HG03196 (cell line): ENCODE measurements around the gene AQP7.
"Not testable (repeated sequence)": the region's sequence is repeated elsewhere in the genome, so short reads cannot be mapped to it uniquely, and the experiment has no call there.

Experiments
- ATAC-seq: cut with Tn5 transposase; IDR thresholded peaks from one replicate; pipeline ENCODE4 v1.9.1; 2021; ENCODE audit not compliant: unreplicated experiment

The AQP7 gene

DNA sequence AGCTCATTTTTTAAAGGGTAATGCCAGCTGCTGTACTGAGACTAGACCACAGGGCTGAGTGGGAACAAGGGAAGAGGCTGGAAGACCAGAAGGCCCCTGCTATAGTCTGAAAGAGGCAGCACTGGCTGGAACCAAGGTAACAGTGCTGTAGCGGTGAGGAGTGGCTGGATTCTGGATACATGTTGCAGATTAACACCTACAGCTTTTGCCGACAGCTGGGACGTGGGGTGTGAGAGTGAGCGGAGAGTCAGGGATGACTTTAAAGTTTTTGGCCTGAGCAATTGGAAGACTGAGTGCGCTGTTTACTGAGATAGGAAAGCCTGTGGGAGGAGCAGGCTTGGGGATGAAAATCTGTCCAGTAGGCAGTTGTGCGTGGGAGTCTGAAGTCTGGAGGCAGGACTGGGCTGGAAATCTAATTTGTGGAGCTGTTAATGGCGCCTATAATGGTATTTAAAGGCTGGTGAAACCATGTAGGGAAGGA is 26.5 kb downstream of the AQP7 start:
- no peak for ATAC-seq

DNA sequence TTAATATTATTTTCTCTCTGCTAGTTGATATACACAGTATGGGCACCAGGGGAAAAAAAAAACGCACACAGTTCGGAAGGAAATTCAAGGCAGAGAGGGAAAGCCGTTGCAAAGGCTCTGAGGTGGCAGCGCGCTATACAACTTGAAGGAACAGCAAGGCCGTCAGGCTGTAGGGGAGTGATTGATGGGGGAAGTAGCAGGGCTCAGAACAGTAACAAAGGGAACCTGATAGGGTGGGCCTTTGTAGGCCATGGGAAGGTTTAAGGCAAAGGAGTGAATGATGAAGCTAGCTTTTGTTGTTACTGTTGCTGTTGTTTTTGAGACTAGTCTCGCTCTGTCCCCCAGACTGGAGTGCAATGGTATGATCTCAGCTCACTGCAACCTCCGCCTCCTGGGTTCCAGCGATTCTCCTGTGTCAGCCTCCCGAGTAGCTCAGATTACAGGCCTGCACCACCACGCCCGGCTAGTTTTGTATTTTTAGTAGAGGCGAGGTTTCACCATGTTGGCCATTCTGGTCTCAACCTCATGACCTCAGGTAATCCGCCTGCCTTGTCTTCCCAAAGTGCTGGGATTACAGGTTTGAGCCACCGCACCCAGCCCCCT is 27.0 kb downstream of the AQP7 start:
- ATAC-seq, result no peak

DNA sequence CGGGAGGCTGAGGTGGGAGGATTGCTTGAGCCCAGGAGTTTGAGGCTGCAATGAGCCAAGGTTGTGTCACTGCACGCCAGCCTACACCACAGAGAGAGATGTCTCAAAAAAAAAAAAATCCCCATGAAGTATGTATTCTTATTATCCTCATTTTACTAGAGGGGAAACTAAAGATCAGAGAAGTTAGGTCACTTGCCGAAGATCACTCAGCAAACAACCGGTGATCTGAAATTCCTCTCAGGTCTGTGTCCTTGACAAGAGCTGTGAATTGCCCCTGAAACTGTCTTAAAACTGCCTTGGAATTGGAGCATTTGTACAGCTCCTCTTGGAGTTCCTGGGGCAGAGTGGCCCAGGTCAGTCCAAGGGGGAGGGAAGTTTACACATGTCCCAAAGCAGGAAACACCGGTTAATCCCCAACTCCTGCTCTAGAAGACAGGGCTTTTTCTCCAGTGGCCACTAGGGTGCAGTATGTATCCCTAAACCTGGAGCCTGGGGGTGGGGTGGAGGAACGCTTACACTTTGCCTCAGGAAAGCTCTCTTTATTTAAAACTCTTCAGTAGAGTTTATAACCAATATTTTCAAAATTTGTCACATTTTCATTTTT is 27.6 kb downstream of the AQP7 start:
- peak; percentile 50 for ATAC-seq

DNA sequence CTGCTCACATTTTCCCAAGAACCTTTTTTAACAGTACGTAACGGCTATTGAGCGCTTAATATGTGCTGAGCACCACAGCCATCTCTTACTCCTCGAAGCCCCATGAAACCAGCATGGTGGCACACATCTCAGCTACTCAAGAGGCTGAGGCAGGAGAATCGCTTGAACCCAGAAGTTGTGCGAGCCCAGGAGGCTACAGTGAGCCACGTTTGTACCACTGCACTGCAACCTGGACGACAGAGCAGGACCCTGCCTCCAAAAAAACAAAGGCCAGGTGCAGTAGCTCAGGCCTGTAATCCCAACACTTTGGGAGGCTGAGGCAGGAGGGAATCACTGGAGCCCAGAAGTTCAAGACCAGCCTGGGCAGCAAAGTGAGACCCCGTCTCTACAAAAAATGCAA is 28.2 kb downstream of the AQP7 start:
- ATAC-seq, result no peak

DNA sequence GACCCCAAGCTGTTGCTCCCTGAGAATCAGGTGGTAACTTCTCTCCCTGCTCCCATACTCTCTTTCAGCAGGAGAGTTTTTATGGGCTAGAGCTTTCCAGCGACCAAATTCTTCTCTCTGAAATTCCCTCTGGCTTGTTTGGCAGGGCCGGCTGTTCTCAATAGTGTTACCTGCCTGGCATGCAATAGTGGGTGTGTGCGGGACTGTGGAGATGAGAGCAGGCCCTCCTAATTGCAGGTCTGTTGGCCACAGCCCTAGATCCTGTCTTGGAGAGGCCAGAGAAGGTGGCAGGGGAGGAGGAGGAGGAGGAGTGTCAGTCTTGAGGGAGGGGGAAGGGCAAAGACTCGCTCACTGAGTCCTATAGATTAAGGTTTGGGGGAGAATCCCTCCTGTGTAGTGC is 29.5 kb downstream of the AQP7 start:
- no peak for ATAC-seq

DNA sequence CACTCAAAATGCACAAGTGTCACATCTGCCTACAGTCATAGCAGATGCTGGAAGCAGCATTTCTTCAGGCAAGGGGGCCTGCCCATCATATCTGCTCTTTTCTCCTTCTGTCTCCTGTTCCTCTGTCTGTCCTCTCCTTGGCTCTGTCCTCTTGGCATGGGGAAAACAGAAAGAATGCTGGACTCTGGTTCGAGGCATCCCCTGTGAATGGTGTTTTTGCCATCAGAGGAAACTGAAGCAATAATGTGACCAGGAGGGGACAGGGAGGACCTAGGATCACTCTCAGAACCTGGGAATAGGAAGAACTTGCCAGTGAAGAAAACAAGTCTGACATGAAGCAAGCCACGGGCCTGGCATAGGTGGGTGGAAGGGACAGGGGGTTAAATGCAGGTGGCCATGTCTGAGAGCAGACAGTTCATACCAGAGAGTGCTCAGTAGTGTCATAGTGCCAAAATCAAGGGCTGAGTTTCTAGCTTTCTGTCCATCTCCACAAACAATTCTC is 35.3 kb downstream of the AQP7 start:
- no peak for ATAC-seq

DNA sequence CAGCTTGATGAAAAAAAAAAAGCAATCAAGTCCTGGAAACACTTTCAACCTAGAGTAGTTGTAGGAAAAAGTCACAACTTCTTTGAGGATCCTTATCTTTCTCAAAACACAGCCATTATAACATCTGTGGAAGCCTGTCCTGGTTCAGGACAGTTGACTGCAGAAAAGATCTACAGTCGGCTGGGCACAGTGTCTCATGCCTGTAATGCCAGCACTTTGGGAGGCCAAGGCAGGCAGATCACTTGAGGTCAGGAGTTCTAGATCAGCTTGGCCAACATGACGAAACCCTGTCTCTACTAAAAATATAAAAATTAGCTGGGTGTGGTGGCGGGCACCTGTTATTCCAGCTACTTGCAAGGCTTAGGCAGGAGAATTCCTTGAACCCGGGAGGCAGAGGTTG is 37.6 kb downstream of the AQP7 start:
- not testable (repeated sequence) for ATAC-seq

DNA sequence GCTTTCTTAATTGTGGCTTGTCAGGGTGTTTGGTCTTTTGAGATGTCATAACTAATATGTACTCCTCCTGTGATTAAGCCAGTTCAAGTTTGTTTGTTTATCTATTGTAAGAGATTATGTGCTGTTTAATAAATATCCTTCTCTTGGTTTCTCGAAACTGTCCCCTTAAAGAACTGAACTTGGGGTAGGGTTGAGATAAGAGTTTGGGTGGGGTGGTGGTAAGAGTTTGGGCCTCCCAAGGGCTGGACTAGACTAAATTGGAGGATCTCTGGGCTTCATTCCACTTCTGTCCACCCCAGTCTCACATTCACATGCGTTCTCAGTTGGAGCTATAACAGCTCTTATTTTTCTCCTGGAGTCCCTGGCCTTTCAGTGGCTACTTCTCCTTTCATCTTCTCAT is 38.2 kb downstream of the AQP7 start:
- no peak for ATAC-seq

DNA sequence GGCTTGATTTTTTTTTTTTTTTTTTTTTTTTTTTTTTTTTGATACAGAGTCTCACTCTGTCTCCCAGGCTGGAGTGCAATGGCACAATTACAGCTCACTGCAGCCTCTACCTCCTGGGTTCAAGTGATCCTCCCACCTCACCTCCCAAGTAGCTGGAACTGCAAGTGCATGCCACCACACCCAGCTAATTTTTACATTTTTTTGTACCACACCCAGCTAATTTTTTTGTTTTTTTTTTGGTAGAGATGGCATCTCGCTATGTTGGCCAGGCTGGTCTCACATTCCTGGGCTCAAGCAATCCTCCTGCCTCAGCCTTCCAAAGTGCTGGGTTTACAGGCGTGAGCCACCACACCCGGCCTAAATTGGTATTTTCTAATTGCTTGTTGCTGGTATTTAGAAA is 43.7 kb downstream of the AQP7 start:
- ATAC-seq, result not testable (repeated sequence)

DNA sequence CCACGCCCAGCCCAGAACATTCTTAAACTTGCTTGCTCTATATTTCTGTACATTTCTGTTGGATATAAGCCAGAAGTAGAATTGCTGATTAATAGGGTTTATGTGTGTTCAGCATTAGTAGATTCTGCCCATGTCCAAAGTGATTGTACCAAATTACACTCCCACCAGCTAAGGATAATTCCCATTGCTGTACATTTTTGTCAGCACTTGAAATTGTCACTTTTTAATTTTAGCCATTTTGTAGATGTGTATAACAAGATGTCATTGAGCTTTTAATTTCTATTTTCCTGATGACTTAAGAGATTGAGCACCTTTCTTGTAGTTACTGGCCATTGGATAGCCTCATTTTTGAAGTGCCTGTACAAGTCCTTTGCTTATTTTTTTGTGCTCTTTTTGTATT is 46.4 kb downstream of the AQP7 start:
- no peak for ATAC-seq

DNA sequence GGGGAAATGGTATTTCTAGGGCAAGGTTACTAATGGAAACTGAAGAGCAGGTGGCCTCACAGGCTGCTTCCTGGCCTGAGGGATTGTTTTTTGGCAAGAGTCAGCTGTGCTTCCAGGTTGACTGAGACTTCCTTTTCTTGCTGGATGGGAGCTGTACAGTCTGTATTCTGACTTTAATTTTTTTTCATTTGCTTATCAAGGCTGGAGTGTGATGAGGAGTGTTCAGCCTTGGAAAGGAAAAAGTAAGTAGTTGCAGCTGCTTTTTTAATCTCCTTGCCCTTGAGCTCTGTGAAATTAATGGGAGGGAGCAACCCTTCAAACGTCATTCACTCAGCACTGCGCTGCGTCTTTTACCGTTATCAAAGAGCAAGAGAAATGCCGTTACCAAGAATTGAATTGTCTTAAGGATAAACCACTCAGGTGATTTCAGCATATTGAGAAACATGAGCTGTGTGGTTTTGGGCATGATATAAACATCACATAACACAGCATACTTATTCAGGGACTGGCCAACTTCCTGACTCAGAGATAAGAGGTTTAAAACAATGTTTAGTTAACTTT is 47.6 kb downstream of the AQP7 start:
- ATAC-seq, result no peak

DNA sequence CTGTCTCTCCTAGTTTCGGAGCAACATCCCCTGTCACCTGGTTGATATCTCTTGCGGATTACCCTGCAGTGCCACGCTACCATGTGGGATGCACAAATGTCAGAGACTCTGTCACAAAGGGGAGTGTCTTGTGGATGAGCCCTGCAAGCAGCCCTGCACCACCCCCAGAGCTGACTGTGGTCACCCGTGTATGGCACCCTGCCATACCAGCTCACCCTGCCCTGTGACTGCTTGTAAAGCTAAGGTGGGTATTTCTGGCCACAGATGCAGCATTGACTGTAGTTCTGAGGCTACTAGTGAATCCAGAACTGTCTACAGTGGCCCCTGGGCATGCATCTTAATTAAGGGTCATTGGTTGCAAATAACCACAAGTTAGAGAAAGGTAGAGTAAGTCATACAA is 50.8 kb downstream of the AQP7 start:
- ATAC-seq, result no peak

DNA sequence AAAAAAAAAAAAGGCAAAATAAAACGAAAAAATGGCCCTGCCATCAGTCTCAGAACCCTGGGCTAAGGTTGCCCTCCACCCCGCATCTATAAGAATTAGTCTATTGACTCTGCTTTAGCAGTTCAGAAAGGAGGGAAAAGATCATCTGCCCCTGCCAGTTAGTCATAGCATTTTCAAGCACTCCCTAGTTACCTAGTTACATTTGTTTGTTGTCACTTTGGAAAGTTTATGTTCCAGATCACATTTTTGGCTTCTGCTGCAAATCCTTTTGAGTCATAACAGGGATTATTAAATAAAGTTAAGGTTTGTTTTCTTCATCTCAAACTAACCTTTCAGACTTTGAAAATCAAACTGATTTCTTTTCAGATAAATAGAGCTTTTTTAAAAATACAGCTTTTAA is 52.1 kb downstream of the AQP7 start:
- ATAC-seq, result no peak

DNA sequence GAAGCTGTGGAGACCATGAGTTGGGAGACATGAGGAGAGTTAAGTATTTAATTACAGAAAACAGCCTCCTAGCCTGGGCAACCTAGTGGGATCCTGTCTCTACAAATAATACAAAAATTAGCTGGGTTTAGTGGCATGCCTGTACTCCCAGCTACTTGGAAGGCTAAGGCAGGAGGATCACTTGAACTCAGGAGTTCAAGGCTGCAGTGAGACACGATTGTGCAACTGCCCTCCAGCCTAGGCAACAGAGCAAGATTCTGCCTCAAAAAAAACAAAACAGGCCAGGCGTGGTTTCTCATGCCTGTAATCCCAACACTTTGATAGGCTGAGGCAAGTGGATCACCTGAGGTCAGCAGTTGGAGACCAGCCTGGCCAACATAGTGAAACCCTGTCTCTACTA is 52.6 kb downstream of the AQP7 start:
- ATAC-seq, result no peak

DNA sequence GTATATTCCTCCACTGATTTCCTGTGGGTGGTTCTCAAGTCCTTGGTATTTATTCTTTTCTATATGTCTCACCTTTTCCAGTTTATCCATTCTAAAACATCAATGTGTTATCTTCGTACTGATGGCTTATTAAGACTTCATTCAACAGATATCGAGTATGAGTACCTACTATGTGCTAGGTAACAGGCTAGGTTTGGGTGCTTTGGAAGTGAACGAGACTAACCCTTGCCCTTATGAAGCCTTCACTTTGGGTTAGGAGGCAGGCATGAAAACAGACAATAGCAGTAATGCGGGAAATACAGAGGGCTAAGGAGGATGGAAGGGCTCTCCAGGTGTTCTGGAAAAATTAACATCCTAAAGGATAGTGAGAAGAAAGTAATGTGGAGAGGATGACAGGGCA is 53.4 kb downstream of the AQP7 start:
- ATAC-seq, result no peak

DNA sequence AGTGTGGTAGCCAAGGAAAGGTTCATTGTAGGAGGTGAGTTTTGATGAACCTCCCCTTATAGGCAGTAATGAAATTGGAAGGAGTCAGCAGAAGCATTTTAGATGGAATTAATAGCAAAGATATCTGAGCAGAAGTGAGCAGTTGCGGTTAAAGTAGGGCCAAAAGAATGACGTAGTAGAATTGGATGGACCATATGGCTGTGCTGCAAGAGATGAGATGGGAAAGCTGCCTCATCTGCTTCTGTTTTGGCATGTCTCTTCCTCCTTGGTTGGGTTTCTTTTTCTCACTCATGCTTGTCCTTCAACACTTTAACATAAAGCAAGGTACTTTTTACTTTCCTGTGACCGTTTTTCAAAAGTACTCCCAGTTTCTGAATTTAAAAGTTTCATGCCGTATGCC is 55.8 kb downstream of the AQP7 start:
- ATAC-seq, result no peak

DNA sequence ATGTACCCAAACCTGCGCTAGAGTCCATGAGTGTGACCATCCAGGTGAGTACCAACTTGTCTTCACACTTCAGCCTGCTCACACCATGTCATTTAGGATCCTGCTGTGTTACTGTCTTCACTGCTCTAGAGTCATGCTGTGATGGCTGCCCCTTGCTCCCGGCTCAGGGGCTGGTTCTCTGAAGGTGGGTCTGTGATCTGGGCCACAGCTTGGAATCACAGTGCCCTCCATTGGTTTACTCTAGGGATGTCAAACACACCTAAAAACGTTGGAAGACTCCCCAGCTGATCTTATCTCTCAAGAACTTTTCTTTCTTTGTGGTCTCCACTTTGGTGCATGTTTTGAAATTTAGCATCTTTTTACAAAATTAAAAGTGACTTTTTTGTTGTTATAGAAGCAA is 58.2 kb downstream of the AQP7 start:
- ATAC-seq, result no peak

DNA sequence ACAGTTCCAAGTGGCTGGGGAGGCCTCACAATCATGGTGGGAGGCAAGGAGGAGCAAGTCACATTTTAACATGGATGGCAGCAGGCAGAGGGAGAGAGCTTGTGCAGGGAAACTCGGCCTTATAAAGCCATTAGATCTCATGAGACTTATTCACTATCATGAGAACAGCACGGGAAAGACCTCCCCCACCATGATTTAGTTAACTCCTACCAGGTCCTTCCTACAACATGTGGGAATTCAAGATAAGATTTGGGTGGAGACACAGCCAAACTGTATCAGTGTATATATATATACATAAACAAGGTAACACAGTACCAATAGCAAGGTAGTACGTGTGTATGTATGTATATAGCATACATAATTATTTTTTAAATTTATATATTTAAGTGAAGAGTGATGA is 61.2 kb downstream of the AQP7 start:
- ATAC-seq, result no peak

DNA sequence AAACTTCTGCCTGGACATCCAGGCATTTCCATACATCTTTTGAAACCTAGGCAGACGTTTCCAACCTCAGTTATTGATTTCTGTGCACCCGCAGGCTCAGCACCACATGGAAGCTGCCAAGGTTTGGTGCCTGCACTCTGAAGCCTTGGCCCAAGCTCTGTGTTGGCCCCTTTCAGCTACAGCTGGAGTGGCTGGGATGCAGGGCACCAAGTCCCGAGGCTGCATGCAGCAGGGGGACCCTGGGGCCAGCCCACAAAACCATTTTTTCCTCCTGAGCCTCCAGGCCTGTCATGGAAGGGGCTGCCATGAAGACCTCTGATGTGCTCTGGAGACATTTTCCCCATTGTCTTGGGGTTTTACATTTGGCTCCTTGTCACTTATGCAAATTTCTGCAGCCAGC is 62.2 kb downstream of the AQP7 start:
- ATAC-seq, result no peak
